Dendritic cell treated with granulocyte-macrophage colony-stimulating factor and Interleukin-4, amounts not matched to agents 40 ng/mL and 50 ng/mL, for 4 days (primary cell): ENCODE results near the gene HNF1A.

ENCODE experiments used
- H3K27ac Mint-ChIP-seq: one replicate; pipeline ENCODE4 v1.8.0; 2022; ENCODE audit warnings: mild to moderate bottlenecking, mixed read lengths
- H3K27me3 Mint-ChIP-seq: one replicate; pipeline ENCODE4 v1.8.0; 2022; ENCODE audit warnings: mild to moderate bottlenecking, mixed read lengths
- H3K36me3 Mint-ChIP-seq: one replicate; pipeline ENCODE4 v1.8.0; 2022; ENCODE audit warnings: low read depth, mixed read lengths
- H3K4me1 Mint-ChIP-seq: one replicate; pipeline ENCODE4 v1.8.0; 2022; ENCODE audit warnings: low read depth, mixed read lengths
- H3K4me3 Mint-ChIP-seq: one replicate; pipeline ENCODE4 v1.8.0; 2022; ENCODE audit warnings: mild to moderate bottlenecking, moderate library complexity, mixed read lengths
- H3K9me3 Mint-ChIP-seq: one replicate; pipeline ENCODE4 v1.8.0; 2022; ENCODE audit warnings: mixed read lengths
- intact Hi-C: fragments of 100-400 bp; cut with micrococcal nuclease; formaldehyde crosslinking; loops from one replicate; pipeline ENCODE4 v1.15.0; 2022

HNF1A gene

GRCh38 chr12:121048442-121048841, 70.1 kb downstream of the HNF1A start:
- H3K4me1 Mint-ChIP-seq, result peaks cover 4% of the 10 kb centered on the region

DNA sequence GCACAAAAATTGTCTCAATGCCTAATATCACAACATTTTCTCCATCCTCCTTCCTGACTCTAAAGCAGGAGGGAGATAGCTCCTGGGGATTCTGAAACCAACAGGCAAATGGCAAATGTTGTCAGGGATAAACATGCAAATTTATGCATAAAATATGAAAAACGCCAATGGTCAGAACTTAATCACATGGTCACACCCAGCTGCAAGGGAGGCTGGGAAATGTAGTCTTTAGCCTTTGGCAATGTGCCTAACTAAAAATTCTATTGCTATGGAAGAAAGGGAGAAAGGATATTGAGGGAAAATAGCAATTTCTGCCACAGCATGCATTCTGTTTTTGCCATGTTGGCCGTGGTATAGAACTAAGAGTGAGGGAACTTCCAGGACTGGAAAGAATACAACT, 72.4 kb downstream of the HNF1A start:
- H3K27me3 Mint-ChIP-seq, result peaks cover 5% of the 10 kb centered on the region
- no peak overlapping the region for H3K27ac Mint-ChIP-seq
- H3K36me3 Mint-ChIP-seq, result no peaks in the 10 kb centered on the region
- no peak overlapping the region for H3K4me3 Mint-ChIP-seq
- H3K9me3 Mint-ChIP-seq, result peaks cover 17% of the 10 kb centered on the region
- peaks cover 4% of the 10 kb centered on the region for H3K4me1 Mint-ChIP-seq
- intact Hi-C loops, result no loop called here

More at GRCh38 chr12:121048442-121048841, 70.1 kb downstream of the HNF1A start:
- Mint-ChIP-seq H3K27me3 (peaks cover 19% of the 10 kb centered on the region), H3K4me3 (no peak overlapping the region), H3K9me3 (peaks cover 17% of the 10 kb centered on the region), H3K27ac (no peak overlapping the region), H3K36me3 (no peaks in the 10 kb centered on the region)
- intact Hi-C loops, result no loop called here
